GM13977 (cell line): ENCODE data around the gene PLPPR5.

Experiments
- DNase-seq: peaks from one replicate; pipeline ENCODE4 v3.0.0; 2012; ENCODE audit warnings: low spot score
- in situ Hi-C: fragments of 300-500 bp; cut with MboI; formaldehyde crosslinking; loops from one replicate; pipeline ENCODE4 v1.12.0; 2022; ENCODE audit warnings: low sequenced_read_pairs, low pct_unique_long_range_greater_than_20kb, mixed read lengths, inconsistent platforms; ENCODE audit not compliant: unreplicated experiment
- TF ChIP-seq, protein P1 (sequence below): IDR thresholded peaks from 2 replicates; pipeline ENCODE4 v1.5.1; 2012; ENCODE audit warnings: mild to moderate bottlenecking, control low read depth; ENCODE audit not compliant: insufficient read depth; ENCODE audit errors: extremely low read depth, missing control alignments

Gene PLPPR5

DNA sequence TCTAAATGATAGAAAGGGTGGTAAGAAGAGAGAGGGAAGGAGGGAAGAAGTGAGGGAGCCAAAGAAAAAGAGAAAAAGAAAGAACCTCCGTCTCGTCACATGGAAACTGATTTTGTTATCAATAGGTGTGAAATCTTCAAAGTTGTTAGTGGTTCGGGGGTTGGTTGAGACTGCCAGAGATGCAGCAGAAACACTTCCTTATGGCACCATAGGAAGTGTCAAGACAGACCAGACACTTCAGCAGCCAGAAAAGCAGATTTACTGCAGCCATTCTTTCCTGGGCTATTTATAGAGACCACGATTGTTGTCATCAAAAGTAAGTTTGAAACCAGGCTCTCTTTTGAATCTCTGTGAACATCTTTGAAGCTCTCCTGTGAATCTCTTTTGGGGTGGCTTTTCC, 150.5 kb downstream of the PLPPR5 start:
- in situ Hi-C loops = no loop called here
- DNase-seq = no peak
- TF ChIP-seq, protein P1, sequence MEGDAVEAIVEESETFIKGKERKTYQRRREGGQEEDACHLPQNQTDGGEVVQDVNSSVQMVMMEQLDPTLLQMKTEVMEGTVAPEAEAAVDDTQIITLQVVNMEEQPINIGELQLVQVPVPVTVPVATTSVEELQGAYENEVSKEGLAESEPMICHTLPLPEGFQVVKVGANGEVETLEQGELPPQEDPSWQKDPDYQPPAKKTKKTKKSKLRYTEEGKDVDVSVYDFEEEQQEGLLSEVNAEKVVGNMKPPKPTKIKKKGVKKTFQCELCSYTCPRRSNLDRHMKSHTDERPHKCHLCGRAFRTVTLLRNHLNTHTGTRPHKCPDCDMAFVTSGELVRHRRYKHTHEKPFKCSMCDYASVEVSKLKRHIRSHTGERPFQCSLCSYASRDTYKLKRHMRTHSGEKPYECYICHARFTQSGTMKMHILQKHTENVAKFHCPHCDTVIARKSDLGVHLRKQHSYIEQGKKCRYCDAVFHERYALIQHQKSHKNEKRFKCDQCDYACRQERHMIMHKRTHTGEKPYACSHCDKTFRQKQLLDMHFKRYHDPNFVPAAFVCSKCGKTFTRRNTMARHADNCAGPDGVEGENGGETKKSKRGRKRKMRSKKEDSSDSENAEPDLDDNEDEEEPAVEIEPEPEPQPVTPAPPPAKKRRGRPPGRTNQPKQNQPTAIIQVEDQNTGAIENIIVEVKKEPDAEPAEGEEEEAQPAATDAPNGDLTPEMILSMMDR = no peak

DNA sequence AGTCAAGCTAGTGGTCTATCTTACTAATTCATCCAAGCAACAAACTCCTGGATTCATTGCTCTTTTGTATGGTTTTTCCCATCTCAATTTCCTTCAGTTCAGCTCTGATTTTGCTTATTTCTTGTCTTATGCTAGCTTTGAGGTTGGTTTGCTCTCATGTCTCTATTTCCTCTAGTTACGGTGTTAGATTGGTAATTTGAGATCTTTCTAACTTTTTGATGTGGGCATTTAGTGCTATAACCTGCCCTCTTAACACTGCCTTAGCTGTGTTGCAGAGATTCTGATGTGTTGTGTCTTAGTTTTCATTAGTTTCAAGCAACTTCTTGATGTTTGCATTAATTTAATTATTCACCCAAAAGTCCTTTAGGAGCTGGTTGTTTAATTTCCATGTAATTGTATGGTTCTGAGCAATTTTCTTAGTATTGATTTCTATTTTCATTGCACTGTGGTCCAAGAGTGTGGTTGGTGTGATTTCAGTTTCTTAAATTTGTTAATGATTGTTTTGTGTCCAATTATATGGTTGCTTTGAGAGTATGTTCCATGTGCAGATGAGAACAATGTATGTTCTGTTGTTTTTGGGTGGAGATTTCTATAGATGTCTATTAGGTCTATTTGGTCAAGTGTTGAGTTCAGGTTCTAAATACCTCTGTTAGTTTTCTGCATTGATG, 154.6 kb downstream of the PLPPR5 start:
- in situ Hi-C loops = no loop called here
- TF ChIP-seq, protein P1 = no peak

DNA sequence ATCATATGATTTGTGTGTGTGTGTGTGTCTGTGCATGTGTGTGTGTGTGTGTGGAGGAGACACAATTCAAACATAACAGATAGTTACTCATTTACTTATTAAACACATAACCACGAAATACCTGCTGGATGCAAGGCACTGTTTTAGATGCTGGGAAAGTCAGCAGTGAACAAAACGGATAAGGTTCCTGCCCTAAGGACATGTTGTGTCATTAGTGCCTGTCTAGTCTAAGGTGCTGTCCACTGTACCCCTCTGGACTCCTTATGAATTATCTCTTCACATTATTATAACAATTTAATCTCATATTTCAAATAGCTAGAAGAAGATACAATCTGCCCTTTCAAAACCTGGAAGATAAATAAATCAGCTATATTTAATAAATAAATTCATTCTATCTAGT, 162.4 kb downstream of the PLPPR5 start:
- TF ChIP-seq, protein P1 = no peak
- in situ Hi-C loops = no loop called here
- no peak for DNase-seq

More for the DNA sequence above, 154.6 kb downstream of the PLPPR5 start:
- DNase-seq = no peak
